Progenitor cell of endocrine pancreas (in vitro differentiated cells): Measurements from ENCODE around the gene CHKB. TPM values are rescaled to one million over a fixed set of nuclear protein-coding genes. Genes with fewer than 3 reads are reported as not detected.

Source experiments
- DNase-seq: peaks from one replicate; pipeline ENCODE4 v3.0.0; 2021; ENCODE audit warnings: low spot score; ENCODE audit not compliant: unreplicated experiment
- H3K27ac Mint-ChIP-seq: 2 replicates; pipeline ENCODE4 v1.8.0; 2021; ENCODE audit warnings: mild to moderate bottlenecking, moderate library complexity, mixed read lengths
- H3K27me3 Mint-ChIP-seq: 2 replicates; pipeline ENCODE4 v1.8.0; 2021; ENCODE audit warnings: mixed read lengths
- H3K36me3 Mint-ChIP-seq: 2 replicates; pipeline ENCODE4 v1.8.0; 2022; ENCODE audit warnings: mixed read lengths; ENCODE audit not compliant: insufficient read depth
- H3K4me1 Mint-ChIP-seq: 2 replicates; pipeline ENCODE4 v1.8.0; 2021; ENCODE audit warnings: low read depth, mixed read lengths
- H3K4me3 Mint-ChIP-seq: 2 replicates; pipeline ENCODE4 v1.8.0; 2021; ENCODE audit warnings: low read depth, mild to moderate bottlenecking, moderate library complexity, mixed read lengths
- H3K9me3 Mint-ChIP-seq: 2 replicates; pipeline ENCODE4 v1.8.0; 2021; ENCODE audit warnings: low read depth, mixed read lengths
- CTCF ChIP-seq: fragments of 200-600 bp; sonication (generic); IDR thresholded peaks from one replicate; pipeline ENCODE4 v1.5.0; 2021; ENCODE audit warnings: antibody characterized with exemption, mild to moderate bottlenecking; ENCODE audit not compliant: unreplicated experiment
- total RNA-seq: library from RNA; stranded (reverse); gene quantifications from 2 replicates; pipeline ENCODE4 v1.2.1, GENCODE V29; 2021

CHKB gene
- total RNA-seq, 1 donor from 2014 or later: 132 TPM

GRCh38 chr22:50585781-50586180, 3.1 kb upstream of the CHKB start:
- no peak overlapping the region for H3K4me3 Mint-ChIP-seq
- no peaks in the 10 kb centered on the region for H3K9me3 Mint-ChIP-seq
- peaks cover 12% of the 10 kb centered on the region for H3K27me3 Mint-ChIP-seq
- no peak for DNase-seq
- H3K36me3 Mint-ChIP-seq: no peaks in the 10 kb centered on the region
- no peak for TF ChIP-seq CTCF
- peaks cover 5% of the 10 kb centered on the region for H3K4me1 Mint-ChIP-seq
- H3K27ac Mint-ChIP-seq: no peak overlapping the region

DNA sequence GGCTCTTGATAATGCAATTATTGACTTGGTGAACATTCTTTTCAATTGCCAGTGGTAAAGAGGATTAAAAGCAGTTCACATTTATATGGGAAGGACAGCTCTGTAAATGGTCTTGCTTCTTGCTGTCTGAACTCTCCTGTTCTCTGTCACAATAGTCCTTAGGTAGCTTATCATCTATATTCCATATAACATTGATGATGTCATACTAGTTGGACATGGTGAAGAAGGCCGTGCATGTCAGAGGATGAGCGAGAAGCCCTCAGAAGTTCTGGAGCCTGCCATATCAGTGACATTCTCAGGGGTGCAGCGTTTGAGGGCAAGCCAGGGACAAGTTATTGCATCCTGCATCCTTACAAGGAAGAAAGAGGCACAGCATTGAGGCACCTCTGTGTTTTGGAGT, 2.6 kb upstream of the CHKB start:
- Mint-ChIP-seq H3K4me1 (peaks cover 5% of the 10 kb centered on the region), H3K4me3 (no peak overlapping the region)
- TF ChIP-seq CTCF: no peak

GRCh38 chr22:50584106-50585096, 1.8 kb upstream of the CHKB start:
- Mint-ChIP-seq H3K4me3 (peak overlapping the region; percentile 77), H3K9me3 (no peaks in the 10 kb centered on the region), H3K4me1 (peaks cover 5% of the 10 kb centered on the region), H3K36me3 (peaks cover 3% of the 10 kb centered on the region), H3K27me3 (peaks cover 10% of the 10 kb centered on the region), H3K27ac (no peak overlapping the region)
- no peak for TF ChIP-seq CTCF
- no peak for DNase-seq

More for the DNA sequence above, 2.6 kb upstream of the CHKB start:
- Mint-ChIP-seq H3K9me3 (no peaks in the 10 kb centered on the region), H3K36me3 (no peaks in the 10 kb centered on the region), H3K27me3 (peaks cover 12% of the 10 kb centered on the region), H3K27ac (no peak overlapping the region)
- no peak for DNase-seq

GRCh38 chr22:50583294-50583861, 729 bp upstream of the CHKB start:
- H3K9me3 Mint-ChIP-seq: no peaks in the 10 kb centered on the region
- no peak for DNase-seq
- no peak for TF ChIP-seq CTCF
- H3K27ac Mint-ChIP-seq: peak overlapping the region; percentile 77
- H3K4me3 Mint-ChIP-seq: peak overlapping the region; percentile 77
- peaks cover 3% of the 10 kb centered on the region for H3K36me3 Mint-ChIP-seq
- H3K27me3 Mint-ChIP-seq: peaks cover 6% of the 10 kb centered on the region
- H3K4me1 Mint-ChIP-seq: peaks cover 5% of the 10 kb centered on the region

GRCh38 chr22:50581950-50582492, 628 bp downstream of the CHKB start:
- no peak for DNase-seq
- H3K4me3 Mint-ChIP-seq: peak overlapping the region; percentile 77
- H3K9me3 Mint-ChIP-seq: no peaks in the 10 kb centered on the region
- H3K27me3 Mint-ChIP-seq: peaks cover 6% of the 10 kb centered on the region
- H3K36me3 Mint-ChIP-seq: peaks cover 3% of the 10 kb centered on the region
- no peak for TF ChIP-seq CTCF
- peak overlapping the region; percentile 95 for H3K27ac Mint-ChIP-seq
- peaks cover 5% of the 10 kb centered on the region for H3K4me1 Mint-ChIP-seq
